Measurements from ENCODE around the gene ZC3HAV1L. TPM values are rescaled to one million over a fixed set of nuclear protein-coding genes. Genes with fewer than 3 reads are reported as not detected.

ZC3HAV1L gene
- total and polyA plus RNA-seq, 2 of the 13 experiments (the other 11 are each of a cell fraction or from before 2014, with no cell fraction given): 8.4 to 11.1 TPM

DNA sequence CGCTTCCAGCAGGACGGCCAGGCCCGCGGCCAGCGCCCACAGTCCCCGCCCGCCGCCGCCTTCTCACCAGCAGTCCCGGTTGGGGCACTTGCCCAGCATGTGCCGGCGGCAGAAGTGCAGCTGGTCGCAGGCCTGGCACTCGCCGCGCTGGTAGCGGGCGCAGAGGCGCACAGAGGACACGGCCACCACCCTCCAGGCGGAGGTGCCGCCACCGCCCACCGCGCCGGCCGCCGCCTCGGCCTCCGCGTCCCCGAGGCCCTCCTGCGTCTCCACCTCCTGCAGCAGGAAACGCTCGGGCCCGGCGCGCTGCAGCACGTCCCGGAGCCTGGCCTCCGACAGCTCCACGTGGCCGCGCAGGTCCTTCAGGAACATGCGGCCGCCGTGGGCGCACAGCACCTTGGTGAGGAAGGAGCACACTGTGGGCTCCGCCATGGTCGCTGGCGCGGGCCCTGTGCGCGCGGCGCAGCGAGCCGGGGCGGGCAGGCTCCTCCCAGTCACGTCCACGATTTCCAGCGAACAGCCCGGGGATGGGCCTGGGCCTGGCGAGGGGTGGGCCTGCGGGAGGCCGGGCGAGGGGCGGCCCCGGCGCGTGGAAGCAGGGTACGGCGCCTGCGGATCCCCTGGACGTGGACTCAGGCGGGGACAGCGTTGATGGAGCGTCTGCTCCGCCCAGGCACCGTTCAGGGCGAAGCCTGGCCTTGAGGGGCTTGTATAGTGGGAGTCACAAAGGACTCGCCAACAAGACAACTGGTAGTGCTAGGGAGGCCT is at the start of gene ZC3HAV1L (continued):
- TF ChIP-seq REL (CRISPR knock-in tag; conservative IDR thresholded peaks at IDR 0.05): no peak; the same call in 1 of the 2 replicates
- TF ChIP-seq FOXA1 (IDR thresholded peaks at IDR 0.05): no peak
- 0 out of 2 replicates have a peak, but pooled peaks have one; percentile 6 for TF ChIP-seq FOXA1 (CRISPR knock-in tag; IDR thresholded peaks at IDR 0.05)
- 0 out of 2 replicates have a peak, but pooled peaks have one; percentile 77 for TF ChIP-seq ZFYVE20 (CRISPR knock-in tag; IDR thresholded peaks at IDR 0.05; ENCODE audit: borderline replicate concordance, low read depth)
- no peak for TF ChIP-seq CBX5 (CRISPR knock-in tag; IDR thresholded peaks at IDR 0.05; ENCODE audit: borderline replicate concordance)
- TF ChIP-seq, protein P1, sequence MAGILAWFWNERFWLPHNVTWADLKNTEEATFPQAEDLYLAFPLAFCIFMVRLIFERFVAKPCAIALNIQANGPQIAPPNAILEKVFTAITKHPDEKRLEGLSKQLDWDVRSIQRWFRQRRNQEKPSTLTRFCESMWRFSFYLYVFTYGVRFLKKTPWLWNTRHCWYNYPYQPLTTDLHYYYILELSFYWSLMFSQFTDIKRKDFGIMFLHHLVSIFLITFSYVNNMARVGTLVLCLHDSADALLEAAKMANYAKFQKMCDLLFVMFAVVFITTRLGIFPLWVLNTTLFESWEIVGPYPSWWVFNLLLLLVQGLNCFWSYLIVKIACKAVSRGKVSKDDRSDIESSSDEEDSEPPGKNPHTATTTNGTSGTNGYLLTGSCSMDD (CRISPR knock-in tag; IDR thresholded peaks at IDR 0.05): no peak
- TF ChIP-seq, protein P2, sequence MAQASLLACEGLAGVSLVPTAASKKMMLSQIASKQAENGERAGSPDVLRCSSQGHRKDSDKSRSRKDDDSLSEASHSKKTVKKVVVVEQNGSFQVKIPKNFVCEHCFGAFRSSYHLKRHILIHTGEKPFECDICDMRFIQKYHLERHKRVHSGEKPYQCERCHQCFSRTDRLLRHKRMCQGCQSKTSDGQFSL (CRISPR knock-in tag; IDR thresholded peaks at IDR 0.05): no peak
- TF ChIP-seq ZNF121 (CRISPR knock-in tag; IDR thresholded peaks at IDR 0.05): peak; percentile 65
- TF ChIP-seq, protein P3, sequence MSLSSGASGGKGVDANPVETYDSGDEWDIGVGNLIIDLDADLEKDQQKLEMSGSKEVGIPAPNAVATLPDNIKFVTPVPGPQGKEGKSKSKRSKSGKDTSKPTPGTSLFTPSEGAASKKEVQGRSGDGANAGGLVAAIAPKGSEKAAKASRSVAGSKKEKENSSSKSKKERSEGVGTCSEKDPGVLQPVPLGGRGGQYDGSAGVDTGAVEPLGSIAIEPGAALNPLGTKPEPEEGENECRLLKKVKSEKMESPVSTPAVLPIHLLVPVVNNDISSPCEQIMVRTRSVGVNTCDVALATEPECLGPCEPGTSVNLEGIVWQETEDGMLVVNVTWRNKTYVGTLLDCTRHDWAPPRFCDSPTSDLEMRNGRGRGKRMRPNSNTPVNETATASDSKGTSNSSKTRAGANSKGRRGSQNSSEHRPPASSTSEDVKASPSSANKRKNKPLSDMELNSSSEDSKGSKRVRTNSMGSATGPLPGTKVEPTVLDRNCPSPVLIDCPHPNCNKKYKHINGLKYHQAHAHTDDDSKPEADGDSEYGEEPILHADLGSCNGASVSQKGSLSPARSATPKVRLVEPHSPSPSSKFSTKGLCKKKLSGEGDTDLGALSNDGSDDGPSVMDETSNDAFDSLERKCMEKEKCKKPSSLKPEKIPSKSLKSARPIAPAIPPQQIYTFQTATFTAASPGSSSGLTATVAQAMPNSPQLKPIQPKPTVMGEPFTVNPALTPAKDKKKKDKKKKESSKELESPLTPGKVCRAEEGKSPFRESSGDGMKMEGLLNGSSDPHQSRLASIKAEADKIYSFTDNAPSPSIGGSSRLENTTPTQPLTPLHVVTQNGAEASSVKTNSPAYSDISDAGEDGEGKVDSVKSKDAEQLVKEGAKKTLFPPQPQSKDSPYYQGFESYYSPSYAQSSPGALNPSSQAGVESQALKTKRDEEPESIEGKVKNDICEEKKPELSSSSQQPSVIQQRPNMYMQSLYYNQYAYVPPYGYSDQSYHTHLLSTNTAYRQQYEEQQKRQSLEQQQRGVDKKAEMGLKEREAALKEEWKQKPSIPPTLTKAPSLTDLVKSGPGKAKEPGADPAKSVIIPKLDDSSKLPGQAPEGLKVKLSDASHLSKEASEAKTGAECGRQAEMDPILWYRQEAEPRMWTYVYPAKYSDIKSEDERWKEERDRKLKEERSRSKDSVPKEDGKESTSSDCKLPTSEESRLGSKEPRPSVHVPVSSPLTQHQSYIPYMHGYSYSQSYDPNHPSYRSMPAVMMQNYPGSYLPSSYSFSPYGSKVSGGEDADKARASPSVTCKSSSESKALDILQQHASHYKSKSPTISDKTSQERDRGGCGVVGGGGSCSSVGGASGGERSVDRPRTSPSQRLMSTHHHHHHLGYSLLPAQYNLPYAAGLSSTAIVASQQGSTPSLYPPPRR (CRISPR knock-in tag; IDR thresholded peaks at IDR 0.05; ENCODE audit: borderline replicate concordance): no peak
- peak; percentile 31; the same call in 1 of the 2 replicates for TF ChIP-seq BCL6 (CRISPR knock-in tag; IDR thresholded peaks at IDR 0.05)
- no peak for TF ChIP-seq MED8 (CRISPR knock-in tag; IDR thresholded peaks at IDR 0.05; ENCODE audit: insufficient replicate concordance)
- 0 out of 2 replicates have a peak, but pooled peaks have one; percentile 68 for TF ChIP-seq KDM5B (CRISPR knock-in tag; IDR thresholded peaks at IDR 0.05; ENCODE audit: borderline replicate concordance)
- TF ChIP-seq FOXM1 (CRISPR knock-in tag; IDR thresholded peaks at IDR 0.05): no peak
- no peak for TF ChIP-seq ZNF143 (CRISPR knock-in tag; IDR thresholded peaks at IDR 0.05)
- TF ChIP-seq SCMH1 (CRISPR knock-in tag; IDR thresholded peaks at IDR 0.05; ENCODE audit: borderline replicate concordance): no peak
- no peak for TF ChIP-seq ZNF10 (CRISPR knock-in tag; IDR thresholded peaks at IDR 0.05; ENCODE audit: borderline replicate concordance, low read depth)
- TF ChIP-seq, protein P4, sequence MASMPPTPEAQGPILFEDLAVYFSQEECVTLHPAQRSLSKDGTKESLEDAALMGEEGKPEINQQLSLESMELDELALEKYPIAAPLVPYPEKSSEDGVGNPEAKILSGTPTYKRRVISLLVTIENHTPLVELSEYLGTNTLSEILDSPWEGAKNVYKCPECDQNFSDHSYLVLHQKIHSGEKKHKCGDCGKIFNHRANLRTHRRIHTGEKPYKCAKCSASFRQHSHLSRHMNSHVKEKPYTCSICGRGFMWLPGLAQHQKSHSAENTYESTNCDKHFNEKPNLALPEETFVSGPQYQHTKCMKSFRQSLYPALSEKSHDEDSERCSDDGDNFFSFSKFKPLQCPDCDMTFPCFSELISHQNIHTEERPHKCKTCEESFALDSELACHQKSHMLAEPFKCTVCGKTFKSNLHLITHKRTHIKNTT (CRISPR knock-in tag; IDR thresholded peaks at IDR 0.05): no peak
- no peak for TF ChIP-seq NR2F2 (IDR thresholded peaks at IDR 0.05; ENCODE audit: borderline replicate concordance, low read depth)
- no peak for TF ChIP-seq PHB2 (IDR thresholded peaks at IDR 0.05; ENCODE audit: partially characterized antibody)
- TF ChIP-seq ZMAT3 (CRISPR knock-in tag; conservative IDR thresholded peaks at IDR 0.05): no peak; the same call in 1 of the 2 replicates
- TF ChIP-seq NR3C1 (CRISPR knock-in tag; IDR thresholded peaks at IDR 0.05): no peak
- TF ChIP-seq KAT2B (IDR thresholded peaks at IDR 0.05; ENCODE audit: borderline replicate concordance, low read depth, low read length): no peak

Measured in HepG2 (cell line).